ENCODE measurements around the gene TTC21B.

The TTC21B gene

DNA sequence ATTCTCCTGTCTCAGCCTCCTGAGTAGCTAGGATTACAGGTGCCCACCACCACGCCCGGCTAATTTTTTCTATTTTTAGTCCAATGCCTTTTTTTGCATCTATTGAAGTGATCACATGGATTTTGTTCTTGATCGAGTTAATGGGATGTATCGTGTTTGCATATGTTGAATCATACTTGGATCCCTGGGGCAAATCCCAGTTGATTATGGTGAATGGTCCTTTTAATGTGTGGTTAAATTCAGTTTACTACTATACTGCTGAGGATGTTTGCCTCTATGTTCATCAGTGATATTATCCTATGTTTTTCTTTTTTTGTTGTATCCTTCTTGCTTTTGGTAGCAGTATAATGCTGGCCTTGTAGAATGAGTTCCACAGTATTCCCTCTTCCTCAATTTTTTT, 8.2 kb upstream of the TTC21B start:
- no peaks in the 10 kb centered on the region for H3K79me2 ChIP-seq
- H3K36me3 ChIP-seq (ENCODE audit: control insufficient read depth, insufficient read depth, low read length), result no peaks in the 10 kb centered on the region
- H3K4me2 ChIP-seq (ENCODE audit: low read length), result no peak overlapping the region
- no peak overlapping the region for H3K27ac ChIP-seq
- H3K4me1 ChIP-seq, result no peaks in the 10 kb centered on the region
- no peaks in the 10 kb centered on the region for H3K27me3 ChIP-seq (ENCODE audit: control insufficient read depth, insufficient read depth, low read length)
- TF ChIP-seq, protein P1, sequence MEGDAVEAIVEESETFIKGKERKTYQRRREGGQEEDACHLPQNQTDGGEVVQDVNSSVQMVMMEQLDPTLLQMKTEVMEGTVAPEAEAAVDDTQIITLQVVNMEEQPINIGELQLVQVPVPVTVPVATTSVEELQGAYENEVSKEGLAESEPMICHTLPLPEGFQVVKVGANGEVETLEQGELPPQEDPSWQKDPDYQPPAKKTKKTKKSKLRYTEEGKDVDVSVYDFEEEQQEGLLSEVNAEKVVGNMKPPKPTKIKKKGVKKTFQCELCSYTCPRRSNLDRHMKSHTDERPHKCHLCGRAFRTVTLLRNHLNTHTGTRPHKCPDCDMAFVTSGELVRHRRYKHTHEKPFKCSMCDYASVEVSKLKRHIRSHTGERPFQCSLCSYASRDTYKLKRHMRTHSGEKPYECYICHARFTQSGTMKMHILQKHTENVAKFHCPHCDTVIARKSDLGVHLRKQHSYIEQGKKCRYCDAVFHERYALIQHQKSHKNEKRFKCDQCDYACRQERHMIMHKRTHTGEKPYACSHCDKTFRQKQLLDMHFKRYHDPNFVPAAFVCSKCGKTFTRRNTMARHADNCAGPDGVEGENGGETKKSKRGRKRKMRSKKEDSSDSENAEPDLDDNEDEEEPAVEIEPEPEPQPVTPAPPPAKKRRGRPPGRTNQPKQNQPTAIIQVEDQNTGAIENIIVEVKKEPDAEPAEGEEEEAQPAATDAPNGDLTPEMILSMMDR (IDR thresholded peaks at IDR 0.05), result no peak
- H2AFZ ChIP-seq, result no peak overlapping the region
- H3K9ac ChIP-seq, result no peak overlapping the region
- H3K9me3 ChIP-seq (ENCODE audit: control insufficient read depth, low read length), result no peaks in the 10 kb centered on the region
- no peak overlapping the region for H3K4me3 ChIP-seq (ENCODE audit: low read depth, low read length)

- TF ChIP-seq, protein P1 (IDR thresholded peaks at IDR 0.05), result no peak
These were observed 5.8 kb upstream of the TTC21B start for GRCh38 chr2:165959371-165959770.

GRCh38 chr2:165958313-165958960, 4.9 kb upstream of the TTC21B start:
- TF ChIP-seq, protein P1 (IDR thresholded peaks at IDR 0.05), result no peak
- no peaks in the 10 kb centered on the region for H3K9me3 ChIP-seq (ENCODE audit: control insufficient read depth, low read length)
- no peak overlapping the region for H3K4me2 ChIP-seq (ENCODE audit: low read length)
- H3K79me2 ChIP-seq, result no peaks in the 10 kb centered on the region
- no peak overlapping the region for H2AFZ ChIP-seq
- no peak overlapping the region for H3K4me3 ChIP-seq (ENCODE audit: low read depth, low read length)
- no peaks in the 10 kb centered on the region for H3K36me3 ChIP-seq (ENCODE audit: control insufficient read depth, insufficient read depth, low read length)
- no peak overlapping the region for H3K9ac ChIP-seq
- no peak overlapping the region for H3K27ac ChIP-seq
- no peaks in the 10 kb centered on the region for H3K27me3 ChIP-seq (ENCODE audit: control insufficient read depth, insufficient read depth, low read length)
- no peaks in the 10 kb centered on the region for H3K4me1 ChIP-seq

More at GRCh38 chr2:165959371-165959770, 5.8 kb upstream of the TTC21B start:
- H3K36me3 ChIP-seq (ENCODE audit: control insufficient read depth, insufficient read depth, low read length), result no peaks in the 10 kb centered on the region
- H3K9me3 ChIP-seq (ENCODE audit: control insufficient read depth, low read length), result no peaks in the 10 kb centered on the region
- H3K4me3 ChIP-seq (ENCODE audit: low read depth, low read length), result no peak overlapping the region
- no peaks in the 10 kb centered on the region for H3K79me2 ChIP-seq
- no peak overlapping the region for H3K9ac ChIP-seq
- no peak overlapping the region for H3K27ac ChIP-seq
- H3K27me3 ChIP-seq (ENCODE audit: control insufficient read depth, insufficient read depth, low read length), result no peaks in the 10 kb centered on the region
- no peaks in the 10 kb centered on the region for H3K4me1 ChIP-seq
- H3K4me2 ChIP-seq (ENCODE audit: low read length), result no peak overlapping the region
- no peak overlapping the region for H2AFZ ChIP-seq

- no peak overlapping the region for H3K4me2 ChIP-seq (ENCODE audit: low read length)
- peaks cover 7% of the 10 kb centered on the region for H3K79me2 ChIP-seq
- TF ChIP-seq, protein P1 (IDR thresholded peaks at IDR 0.05), result no peak
- H3K9me3 ChIP-seq (ENCODE audit: control insufficient read depth, low read length), result no peaks in the 10 kb centered on the region
- no peak overlapping the region for H3K4me3 ChIP-seq (ENCODE audit: low read depth, low read length)
- peak overlapping the region; percentile 69 for H2AFZ ChIP-seq
- H3K9ac ChIP-seq, result no peak overlapping the region
- no peaks in the 10 kb centered on the region for H3K36me3 ChIP-seq (ENCODE audit: control insufficient read depth, insufficient read depth, low read length)
- no peaks in the 10 kb centered on the region for H3K4me1 ChIP-seq
- H3K27me3 ChIP-seq (ENCODE audit: control insufficient read depth, insufficient read depth, low read length), result no peaks in the 10 kb centered on the region
- H3K27ac ChIP-seq, result peak overlapping the region; percentile 7
These were observed 3.6 kb upstream of the TTC21B start for GRCh38 chr2:165957030-165957675.

GRCh38 chr2:165953306-165953654, 296 bp downstream of the TTC21B start:
- Histone ChIP-seq H3K9me3 (ENCODE audit: control insufficient read depth, low read length) (no peaks in the 10 kb centered on the region), H3K79me2 (peaks cover 12% of the 10 kb centered on the region), H3K27me3 (ENCODE audit: control insufficient read depth, insufficient read depth, low read length) (no peaks in the 10 kb centered on the region), H2AFZ (peak overlapping the region; percentile 92), H3K27ac (peak overlapping the region; percentile 74), H3K4me1 (no peaks in the 10 kb centered on the region), H3K4me3 (ENCODE audit: low read depth, low read length) (peak overlapping the region; percentile 84), H3K4me2 (ENCODE audit: low read length) (peak overlapping the region; percentile 79), H3K36me3 (ENCODE audit: control insufficient read depth, insufficient read depth, low read length) (no peaks in the 10 kb centered on the region), H3K9ac (peak overlapping the region; percentile 40)
- TF ChIP-seq, protein P1 (IDR thresholded peaks at IDR 0.05), result no peak

All from parathyroid adenoma (tissue), 2 donors.